Measurements from ENCODE around the gene PPP2CA. TPM values are rescaled to one million over a fixed set of nuclear protein-coding genes. Genes with fewer than 3 reads are reported as not detected.

The PPP2CA gene
- total and polyA plus RNA-seq, 2 of the 13 experiments (the other 11 are each of a cell fraction or from before 2014, with no cell fraction given) = 82.4 to 171 TPM

- Histone ChIP-seq H3K36me3 (replicated peaks in 1 of 2; ENCODE audit: control insufficient read depth in 1 of 2, insufficient read depth in 2 of 2, low read length in 2 of 2) (peaks cover 22 to 68% of the 10 kb centered on the region in 2 experiments), H3K9me3 (ENCODE audit: low read length) (no peaks in the 10 kb centered on the region), H3K27me3 (ENCODE audit: control insufficient read depth in 1 of 2, insufficient read depth in 2 of 2, low read length in 2 of 2) (no peaks in the 10 kb centered on the region), H3K4me3 (replicated peaks in 1 of 3; ENCODE audit: insufficient read depth in 1 of 3, low read depth in 2 of 3, low read length in 3 of 3) (no peak overlapping the region), H3K4me1 (ENCODE audit: insufficient read depth, low read length) (peaks cover 46% of the 10 kb centered on the region), H3K9ac (ENCODE audit: insufficient read depth, low read depth, low read length) (no peak overlapping the region), H3K27ac (ENCODE audit: extremely low read length, insufficient read depth, low read length) (no peak overlapping the region), H4K20me1 (ENCODE audit: insufficient read depth, low read length) (peaks cover 25% of the 10 kb centered on the region), H3K4me2 (ENCODE audit: low read depth, low read length) (no peak overlapping the region), H2AFZ (ENCODE audit: low read length) (no peak overlapping the region), H3K79me2 (ENCODE audit: insufficient read depth, low read length) (peaks cover 9% of the 10 kb centered on the region)
- in situ Hi-C loops (cut with HindIII; ENCODE audit: extremely low pct_ligation_motif_present, low pct_unique_long_range_greater_than_20kb) (no loop called here), intact Hi-C loops (cut with micrococcal nuclease; ENCODE audit: unreplicated experiment) (no loop called here)
- no CpG with 5 or more reads among the region's 1 CpG for WGBS (ENCODE audit: low lambda C conversion rate)
- TF ChIP-seq HNF1B (CRISPR knock-in tag; IDR thresholded peaks at IDR 0.05) (0 out of 2 replicates have a peak, but pooled peaks have one; percentile 20), SNAI1 (CRISPR knock-in tag; IDR thresholded peaks at IDR 0.05; ENCODE audit: borderline replicate concordance) (no peak), ARNT2 (CRISPR knock-in tag; IDR thresholded peaks at IDR 0.05; ENCODE audit: low read depth) (no peak), HIVEP1 (CRISPR knock-in tag; IDR thresholded peaks at IDR 0.05) (no peak), ZNF772 (CRISPR knock-in tag; IDR thresholded peaks at IDR 0.05) (no peak), POLR2AphosphoS2 (IDR thresholded peaks at IDR 0.05; ENCODE audit: low read depth, low read length) (no peak), YEATS4 (CRISPR knock-in tag; IDR thresholded peaks at IDR 0.05; ENCODE audit: borderline replicate concordance) (no peak), YY1 (IDR thresholded peaks at IDR 0.05; ENCODE audit: insufficient read depth, insufficient replicate concordance, low read depth, low read length) (no peak), ZNF572 (CRISPR knock-in tag; IDR thresholded peaks at IDR 0.05) (0 out of 2 replicates have a peak, but pooled peaks have one; percentile 13)
- TF ChIP-seq, protein P1, sequence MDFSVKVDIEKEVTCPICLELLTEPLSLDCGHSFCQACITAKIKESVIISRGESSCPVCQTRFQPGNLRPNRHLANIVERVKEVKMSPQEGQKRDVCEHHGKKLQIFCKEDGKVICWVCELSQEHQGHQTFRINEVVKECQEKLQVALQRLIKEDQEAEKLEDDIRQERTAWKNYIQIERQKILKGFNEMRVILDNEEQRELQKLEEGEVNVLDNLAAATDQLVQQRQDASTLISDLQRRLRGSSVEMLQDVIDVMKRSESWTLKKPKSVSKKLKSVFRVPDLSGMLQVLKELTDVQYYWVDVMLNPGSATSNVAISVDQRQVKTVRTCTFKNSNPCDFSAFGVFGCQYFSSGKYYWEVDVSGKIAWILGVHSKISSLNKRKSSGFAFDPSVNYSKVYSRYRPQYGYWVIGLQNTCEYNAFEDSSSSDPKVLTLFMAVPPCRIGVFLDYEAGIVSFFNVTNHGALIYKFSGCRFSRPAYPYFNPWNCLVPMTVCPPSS (IDR thresholded peaks at IDR 0.05) = no peak
- POLR2A ChIA-PET = interaction anchor here (0.7 to 1.4 kb wide), 3 partner anchors 46 to 104 kb away, joined by 3 read pairs; no protein-coding TSS in a partner anchor
- FAIRE-seq (no peak), ATAC-seq (no peak), DNase-seq (ENCODE audit: low spot score) (no peak)
- no TSS peak for BruUV-seq (replicated peaks)
- CTCF ChIA-PET (ENCODE audit: low intra/inter-chr PET ratio, low total read pairs) = interaction anchor here (1.1 to 2.4 kb wide), 3 partner anchors 43 to 105 kb away, joined by 3 to 45 read pairs (median 7); no protein-coding TSS in a partner anchor
Measured at GRCh38 chr5:134145041-134145757, 80.7 kb downstream of the PPP2CA start.

Small RNA genes lying within 50 kb of the gene (microRNA-seq; reads per million reads assigned to microRNA genes)
- gene MIR3661 = 2.4 reads per million, percentile 13 among the genes with 10 or more reads in this experiment

Small RNA genes lying within 50 kb of the gene (small RNA-seq; reads per million reads assigned to genes)
- 0 reads per million in 3 experiments for gene MIR3661 (ENCODE audit: insufficient read depth in 2 of 3, insufficient read length in 3 of 3, low read depth in 2 of 3, low replicate concordance in 1 of 3)

Other genes with a start within 250 kb of the PPP2CA start
- 380 and 481 TPM in 2 replicates for gene VDAC1, start 221.1 kb downstream of the PPP2CA start, total RNA-seq (2016; rRNA removed; fragmentation: Illumina TruSeq; extraction: Trizol)
- 112 and 119 TPM in 2 replicates for gene VDAC1, start 221.1 kb downstream of the PPP2CA start, polyA plus RNA-seq (2011; rRNA removed)
- 6.8 and 7.9 TPM in 2 replicates for gene TCF7, start 111.4 kb downstream of the PPP2CA start, total RNA-seq (2016; rRNA removed; fragmentation: Illumina TruSeq; extraction: Trizol)
- gene TCF7, start 111.4 kb downstream of the PPP2CA start, polyA plus RNA-seq (2011; rRNA removed) = 6.3 and 9.0 TPM in 2 replicates
- 340 and 507 TPM in 2 replicates for gene SKP1, start 49.1 kb downstream of the PPP2CA start, total RNA-seq (2016; rRNA removed; fragmentation: Illumina TruSeq; extraction: Trizol)
- gene SKP1, start 49.1 kb downstream of the PPP2CA start, polyA plus RNA-seq (2011; rRNA removed) = 93.6 and 134 TPM in 2 replicates
- gene CDKL3, start 141.1 kb upstream of the PPP2CA start, total RNA-seq (2016; rRNA removed; fragmentation: Illumina TruSeq; extraction: Trizol) = 2.2 and 4.5 TPM in 2 replicates
- 4.1 and 4.3 TPM in 2 replicates for gene CDKL3, start 141.1 kb upstream of the PPP2CA start, polyA plus RNA-seq (2011; rRNA removed)
- 25.2 and 56.7 TPM in 2 replicates for gene UBE2B, start 145.5 kb upstream of the PPP2CA start, total RNA-seq (2016; rRNA removed; fragmentation: Illumina TruSeq; extraction: Trizol)
- 35.1 and 56.0 TPM in 2 replicates for gene UBE2B, start 145.5 kb upstream of the PPP2CA start, polyA plus RNA-seq (2011; rRNA removed)
- 46.5 and 51.2 TPM in 2 replicates for gene CDKN2AIPNL, start 185.8 kb upstream of the PPP2CA start, total RNA-seq (2016; rRNA removed; fragmentation: Illumina TruSeq; extraction: Trizol)
- 13.5 and 17.4 TPM in 2 replicates for gene CDKN2AIPNL, start 185.8 kb upstream of the PPP2CA start, polyA plus RNA-seq (2011; rRNA removed)

Data from HepG2 (cell line).